ENCODE measurements around the gene SCAF1.

The SCAF1 gene

DNA sequence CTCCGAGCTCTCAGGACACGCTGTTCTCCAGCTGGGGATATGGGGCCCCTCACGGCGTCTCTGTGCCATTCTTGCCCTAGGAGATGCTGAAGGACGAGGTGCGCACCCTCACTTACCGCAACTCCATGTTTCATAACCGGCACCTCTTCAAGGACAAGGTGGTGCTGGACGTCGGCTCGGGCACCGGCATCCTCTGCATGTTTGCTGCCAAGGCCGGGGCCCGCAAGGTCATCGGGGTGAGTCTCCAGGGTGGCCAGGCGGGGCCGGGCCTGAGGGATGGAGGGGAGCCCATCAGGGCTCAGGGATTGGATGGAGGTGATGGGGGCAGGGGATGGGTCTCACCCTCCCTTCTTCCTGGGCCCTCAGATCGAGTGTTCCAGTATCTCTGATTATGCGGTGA is 39.8 kb downstream of the SCAF1 start:
- H3K27me3 ChIP-seq (ENCODE audit: insufficient read depth, poor library complexity, severe bottlenecking): no peaks in the 10 kb centered on the region
- no peak overlapping the region for H3K4me3 ChIP-seq (replicated peaks; ENCODE audit: insufficient read depth, low read length)
- DNase-seq (ENCODE audit: low read depth in 1 of 2, low spot score in 1 of 2): no peak
- TF ChIP-seq POLR2AphosphoS5 (IDR thresholded peaks at IDR 0.05; ENCODE audit: low read depth): no peak
- TF ChIP-seq, protein P1, sequence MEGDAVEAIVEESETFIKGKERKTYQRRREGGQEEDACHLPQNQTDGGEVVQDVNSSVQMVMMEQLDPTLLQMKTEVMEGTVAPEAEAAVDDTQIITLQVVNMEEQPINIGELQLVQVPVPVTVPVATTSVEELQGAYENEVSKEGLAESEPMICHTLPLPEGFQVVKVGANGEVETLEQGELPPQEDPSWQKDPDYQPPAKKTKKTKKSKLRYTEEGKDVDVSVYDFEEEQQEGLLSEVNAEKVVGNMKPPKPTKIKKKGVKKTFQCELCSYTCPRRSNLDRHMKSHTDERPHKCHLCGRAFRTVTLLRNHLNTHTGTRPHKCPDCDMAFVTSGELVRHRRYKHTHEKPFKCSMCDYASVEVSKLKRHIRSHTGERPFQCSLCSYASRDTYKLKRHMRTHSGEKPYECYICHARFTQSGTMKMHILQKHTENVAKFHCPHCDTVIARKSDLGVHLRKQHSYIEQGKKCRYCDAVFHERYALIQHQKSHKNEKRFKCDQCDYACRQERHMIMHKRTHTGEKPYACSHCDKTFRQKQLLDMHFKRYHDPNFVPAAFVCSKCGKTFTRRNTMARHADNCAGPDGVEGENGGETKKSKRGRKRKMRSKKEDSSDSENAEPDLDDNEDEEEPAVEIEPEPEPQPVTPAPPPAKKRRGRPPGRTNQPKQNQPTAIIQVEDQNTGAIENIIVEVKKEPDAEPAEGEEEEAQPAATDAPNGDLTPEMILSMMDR (IDR thresholded peaks at IDR 0.05; ENCODE audit: insufficient read depth, low read length): no peak
- H3K27ac ChIP-seq (replicated peaks): no peak overlapping the region

DNA sequence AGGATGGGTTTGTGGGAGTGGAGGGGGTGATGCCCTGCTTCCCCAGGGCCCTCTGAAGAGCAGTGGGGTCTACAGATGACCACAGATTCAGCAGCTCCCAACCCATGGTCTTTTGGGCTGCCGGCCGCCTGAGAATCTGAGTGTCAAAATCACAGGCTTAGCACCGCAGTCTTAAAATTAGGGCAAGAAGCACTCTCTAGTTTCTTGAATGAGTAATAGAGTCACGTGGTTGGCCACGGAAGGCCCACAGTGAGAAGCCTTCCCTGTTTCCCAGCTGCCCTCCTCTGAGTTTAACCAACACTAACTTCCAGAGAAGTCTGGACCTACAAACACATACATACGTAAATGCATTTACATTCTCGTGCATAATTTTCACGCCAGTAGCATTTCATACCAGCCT is 40.3 kb downstream of the SCAF1 start:
- Histone ChIP-seq H3K4me3 (replicated peaks; ENCODE audit: insufficient read depth, low read length) (no peak overlapping the region), H3K27ac (replicated peaks) (no peak overlapping the region), H3K27me3 (ENCODE audit: insufficient read depth, poor library complexity, severe bottlenecking) (no peaks in the 10 kb centered on the region)
- no peak for DNase-seq (ENCODE audit: low read depth in 1 of 2, low spot score in 1 of 2)
- TF ChIP-seq GABPA (IDR thresholded peaks at IDR 0.05; ENCODE audit: low read depth): no peak
- no peak for TF ChIP-seq POLR2AphosphoS5 (IDR thresholded peaks at IDR 0.05; ENCODE audit: low read depth)
- TF ChIP-seq, protein P2, sequence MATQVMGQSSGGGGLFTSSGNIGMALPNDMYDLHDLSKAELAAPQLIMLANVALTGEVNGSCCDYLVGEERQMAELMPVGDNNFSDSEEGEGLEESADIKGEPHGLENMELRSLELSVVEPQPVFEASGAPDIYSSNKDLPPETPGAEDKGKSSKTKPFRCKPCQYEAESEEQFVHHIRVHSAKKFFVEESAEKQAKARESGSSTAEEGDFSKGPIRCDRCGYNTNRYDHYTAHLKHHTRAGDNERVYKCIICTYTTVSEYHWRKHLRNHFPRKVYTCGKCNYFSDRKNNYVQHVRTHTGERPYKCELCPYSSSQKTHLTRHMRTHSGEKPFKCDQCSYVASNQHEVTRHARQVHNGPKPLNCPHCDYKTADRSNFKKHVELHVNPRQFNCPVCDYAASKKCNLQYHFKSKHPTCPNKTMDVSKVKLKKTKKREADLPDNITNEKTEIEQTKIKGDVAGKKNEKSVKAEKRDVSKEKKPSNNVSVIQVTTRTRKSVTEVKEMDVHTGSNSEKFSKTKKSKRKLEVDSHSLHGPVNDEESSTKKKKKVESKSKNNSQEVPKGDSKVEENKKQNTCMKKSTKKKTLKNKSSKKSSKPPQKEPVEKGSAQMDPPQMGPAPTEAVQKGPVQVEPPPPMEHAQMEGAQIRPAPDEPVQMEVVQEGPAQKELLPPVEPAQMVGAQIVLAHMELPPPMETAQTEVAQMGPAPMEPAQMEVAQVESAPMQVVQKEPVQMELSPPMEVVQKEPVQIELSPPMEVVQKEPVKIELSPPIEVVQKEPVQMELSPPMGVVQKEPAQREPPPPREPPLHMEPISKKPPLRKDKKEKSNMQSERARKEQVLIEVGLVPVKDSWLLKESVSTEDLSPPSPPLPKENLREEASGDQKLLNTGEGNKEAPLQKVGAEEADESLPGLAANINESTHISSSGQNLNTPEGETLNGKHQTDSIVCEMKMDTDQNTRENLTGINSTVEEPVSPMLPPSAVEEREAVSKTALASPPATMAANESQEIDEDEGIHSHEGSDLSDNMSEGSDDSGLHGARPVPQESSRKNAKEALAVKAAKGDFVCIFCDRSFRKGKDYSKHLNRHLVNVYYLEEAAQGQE (IDR thresholded peaks at IDR 0.05; ENCODE audit: insufficient replicate concordance, low read depth): no peak
- no peak for TF ChIP-seq SPI1 (IDR thresholded peaks at IDR 0.05; ENCODE audit: borderline replicate concordance, low read depth)
- TF ChIP-seq, protein P1 (IDR thresholded peaks at IDR 0.05; ENCODE audit: insufficient read depth, low read length): no peak

DNA sequence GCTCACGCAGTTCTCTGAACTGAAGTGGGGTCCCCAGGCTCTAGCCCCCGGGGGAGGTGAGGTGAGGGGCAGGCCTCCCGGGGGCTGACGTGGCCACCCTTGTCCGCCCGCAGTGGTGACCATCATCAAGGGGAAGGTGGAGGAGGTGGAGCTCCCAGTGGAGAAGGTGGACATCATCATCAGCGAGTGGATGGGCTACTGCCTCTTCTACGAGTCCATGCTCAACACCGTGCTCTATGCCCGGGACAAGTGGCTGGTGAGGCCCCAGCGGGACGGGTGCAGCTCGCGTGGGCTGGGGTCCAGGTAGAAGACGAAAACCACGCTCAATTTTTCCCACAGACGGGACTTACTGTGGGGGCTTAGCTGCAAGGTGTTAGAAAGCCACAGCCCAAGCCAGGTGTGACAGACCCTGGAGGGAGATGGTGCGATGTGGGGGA is 41.8 kb downstream of the SCAF1 start:
- TF ChIP-seq POLR2AphosphoS5 (IDR thresholded peaks at IDR 0.05; ENCODE audit: low read depth): no peak
- no peak for TF ChIP-seq SPI1 (IDR thresholded peaks at IDR 0.05; ENCODE audit: borderline replicate concordance, low read depth)
- TF ChIP-seq, protein P2 (IDR thresholded peaks at IDR 0.05; ENCODE audit: insufficient replicate concordance, low read depth): no peak
- TF ChIP-seq, protein P1 (IDR thresholded peaks at IDR 0.05; ENCODE audit: insufficient read depth, low read length): no peak
- TF ChIP-seq GABPA (IDR thresholded peaks at IDR 0.05; ENCODE audit: low read depth): no peak
- Histone ChIP-seq H3K27me3 (ENCODE audit: insufficient read depth, poor library complexity, severe bottlenecking) (no peaks in the 10 kb centered on the region), H3K27ac (replicated peaks) (no peak overlapping the region), H3K4me3 (replicated peaks; ENCODE audit: insufficient read depth, low read length) (no peak overlapping the region)
- no peak for DNase-seq (ENCODE audit: low read depth in 1 of 2, low spot score in 1 of 2)

DNA sequence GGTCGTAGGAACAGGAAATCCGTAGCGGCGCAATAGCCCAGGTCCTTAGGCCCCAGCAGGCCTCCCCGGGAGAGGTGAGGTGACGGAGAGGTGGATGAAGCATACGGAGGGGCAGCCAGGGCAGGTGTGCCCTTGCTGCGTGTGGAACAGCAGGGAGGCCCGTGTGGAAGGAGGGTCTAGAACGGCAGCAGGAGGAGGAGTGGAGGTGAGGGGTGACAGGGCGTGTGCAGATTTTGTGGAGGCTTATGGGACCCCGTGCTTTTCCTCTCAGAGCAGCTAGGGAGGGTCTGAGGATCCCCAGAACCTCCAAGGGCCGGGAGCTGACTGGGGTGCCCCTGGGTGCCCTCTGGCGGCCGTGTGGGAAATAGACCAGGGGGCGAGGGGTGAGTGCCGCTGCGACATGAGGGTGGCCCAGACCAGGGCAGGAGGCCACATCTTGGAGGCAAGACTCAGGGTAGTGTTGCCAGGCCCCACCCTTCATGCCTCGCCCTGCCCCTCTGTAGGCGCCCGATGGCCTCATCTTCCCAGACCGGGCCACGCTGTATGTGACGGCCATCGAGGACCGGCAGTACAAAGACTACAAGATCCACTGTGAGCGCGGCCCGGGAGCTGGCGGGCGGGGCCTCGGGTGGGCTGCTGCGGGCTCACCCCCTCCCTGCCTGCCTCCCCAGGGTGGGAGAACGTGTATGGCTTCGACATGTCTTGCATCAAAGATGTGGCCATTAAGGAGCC is 42.4 kb downstream of the SCAF1 start:
- no peak overlapping the region for H3K27ac ChIP-seq (replicated peaks)
- DNase-seq (ENCODE audit: low read depth in 1 of 2, low spot score in 1 of 2): peak in 1 of 2 experiments; percentile 39

More for the DNA sequence above, 42.4 kb downstream of the SCAF1 start:
- TF ChIP-seq, protein P1 (IDR thresholded peaks at IDR 0.05; ENCODE audit: insufficient read depth, low read length): peak; percentile 57
- TF ChIP-seq, protein P2 (IDR thresholded peaks at IDR 0.05; ENCODE audit: insufficient replicate concordance, low read depth): no peak
- no peak overlapping the region for H3K4me3 ChIP-seq (replicated peaks; ENCODE audit: insufficient read depth, low read length)
- H3K27me3 ChIP-seq (ENCODE audit: insufficient read depth, poor library complexity, severe bottlenecking): no peaks in the 10 kb centered on the region
